HepG2 (cell line): Measurements from ENCODE around the gene PTAFR. TPM values are rescaled to one million over a fixed set of nuclear protein-coding genes. Genes with fewer than 3 reads are reported as not detected.
A peak's percentile ranks its signal among the peaks of the same experiment; 100 is the strongest.

Experiments used
- ERF ChIP-seq: IDR thresholded peaks from 2 replicates; pipeline ENCODE4 v1.6.1; 2018; ENCODE audit warnings: missing biosample characterization, missing genetic modification reagents
- FOXK2 ChIP-seq: fragments of 450-650 bp; IDR thresholded peaks from 2 replicates; pipeline ENCODE4 v1.6.1; 2016
- HNRNPLL ChIP-seq: fragments of 200-400 bp; formaldehyde crosslinking; IDR thresholded peaks from 2 replicates; pipeline ENCODE4 v1.6.1; 2017; ENCODE audit warnings: mild to moderate bottlenecking, low read depth, low read length; ENCODE audit not compliant: poor library complexity, severe bottlenecking
- JARID2 ChIP-seq: sonication (generic); formaldehyde crosslinking; IDR thresholded peaks from 2 replicates; pipeline ENCODE4 v1.8.1; 2023; ENCODE audit warnings: missing genetic modification reagents, inconsistent platforms; ENCODE audit not compliant: insufficient replicate concordance
- NFIB ChIP-seq: sonication (generic); formaldehyde crosslinking; IDR thresholded peaks from 2 replicates; pipeline ENCODE4 v1.9.0; 2021; ENCODE audit warnings: missing genetic modification reagents, mild to moderate bottlenecking, borderline replicate concordance
- PHF5A ChIP-seq: IDR thresholded peaks from one replicate; pipeline ENCODE4 v1.6.1; 2018; ENCODE audit warnings: low read depth, missing genetic modification reagents; ENCODE audit not compliant: unreplicated experiment
- PRPF4 ChIP-seq: fragments of 200-400 bp; formaldehyde crosslinking; IDR thresholded peaks from 2 replicates; pipeline ENCODE4 v1.6.1; 2016; ENCODE audit warnings: low read length, low read depth; ENCODE audit not compliant: poor library complexity, severe bottlenecking
- RBM22 ChIP-seq: fragments of 200-400 bp; formaldehyde crosslinking; optimal IDR thresholded peaks from 2 replicates; pipeline ENCODE3; 2017; ENCODE audit warnings: mild to moderate bottlenecking, low read length, moderate library complexity
- YY1 ChIP-seq: IDR thresholded peaks from 2 replicates; pipeline ENCODE4 v1.6.1; 2011; ENCODE audit warnings: low read length, low read depth, moderate library complexity, mild to moderate bottlenecking; ENCODE audit not compliant: insufficient read depth, insufficient replicate concordance
- ZMAT3 ChIP-seq: sonication (generic); formaldehyde crosslinking; conservative IDR thresholded peaks from 2 replicates; pipeline ENCODE4 v1.7.0; 2021; ENCODE audit warnings: missing genetic modification reagents
- ZNF264 ChIP-seq: sonication (generic); formaldehyde crosslinking; IDR thresholded peaks from 2 replicates; pipeline ENCODE4 v1.4.0; 2020; ENCODE audit warnings: missing genetic modification reagents
- ZNF331 ChIP-seq: sonication (generic); formaldehyde crosslinking; IDR thresholded peaks from 2 replicates; pipeline ENCODE4 v1.4.0; 2020; ENCODE audit warnings: missing genetic modification reagents
- ZNF619 ChIP-seq: sonication (generic); formaldehyde crosslinking; IDR thresholded peaks from 2 replicates; pipeline ENCODE4 v1.4.0; 2020; ENCODE audit warnings: mild to moderate bottlenecking, missing genetic modification reagents
- polyA plus RNA-seq, 8 experiments: library from polyadenylated mRNA; depleted of rRNA in 3 of 8; stranded (reverse) in 7 of 8; unstranded in 1 of 8; fragments of >200 nt; fragmentation: Illumina TruSeq in 4 of 8; extraction: Trizol in 4 of 8; gene quantifications; 2 replicates each; pipeline versions ENCODE4 v1.2.1 to v1.2.3, GENCODE V29; 2011 to 2016; ENCODE audit warnings: low read depth in 4 of 8, missing spikeins in 1 of 8, mixed read lengths in 1 of 8; ENCODE audit not compliant: insufficient read depth in 1 of 8
- total RNA-seq, 5 experiments: library from RNA; depleted of rRNA; stranded (reverse); fragments of >200 nt; fragmentation: Illumina TruSeq; extraction: Trizol; gene quantifications; 2 replicates each; pipeline ENCODE4 v1.2.3, GENCODE V29; 2016; ENCODE audit warnings: low read depth in 1 of 5
- TF ChIP-seq, protein P1 (sequence below): sonication (generic); formaldehyde crosslinking; conservative IDR thresholded peaks from 2 replicates; pipeline ENCODE4 v1.8.0; 2022; ENCODE audit warnings: missing genetic modification reagents
- TF ChIP-seq, protein P2 (sequence below): sonication (generic); formaldehyde crosslinking; IDR thresholded peaks from 2 replicates; pipeline ENCODE4 v1.8.0; 2022; ENCODE audit warnings: mild to moderate bottlenecking, missing genetic modification reagents, borderline replicate concordance
- TF ChIP-seq, protein P3 (sequence below): sonication (generic); formaldehyde crosslinking; IDR thresholded peaks from 2 replicates; pipeline ENCODE4 v1.5.0; 2020; ENCODE audit warnings: missing genetic modification reagents, mild to moderate bottlenecking, borderline replicate concordance
- TF ChIP-seq, protein P4 (sequence below): sonication (generic); formaldehyde crosslinking; IDR thresholded peaks from 2 replicates; pipeline ENCODE4 v1.5.1; 2020; ENCODE audit warnings: missing genetic modification reagents, mild to moderate bottlenecking, borderline replicate concordance
- TF ChIP-seq, protein P5 (sequence below), 2 experiments: fragments of 450-650 bp in 1 of 2; sonication (generic) in 1 of 2; formaldehyde crosslinking; IDR thresholded peaks; 2 replicates each; pipeline versions ENCODE4 v1.5.0 to v1.8.0; 2020 to 2022; ENCODE audit warnings: mild to moderate bottlenecking in 1 of 2, missing genetic modification reagents in 1 of 2
- TF ChIP-seq, protein P6 (sequence below): sonication (generic); formaldehyde crosslinking; IDR thresholded peaks from 2 replicates; pipeline ENCODE4 v1.5.1; 2020; ENCODE audit warnings: missing genetic modification reagents, mild to moderate bottlenecking, borderline replicate concordance
- TF ChIP-seq, protein P7 (sequence below): IDR thresholded peaks from 2 replicates; pipeline ENCODE4 v1.6.1; 2016; ENCODE audit warnings: missing biosample characterization, missing genetic modification reagents, low read depth

Gene PTAFR
- total and polyA plus RNA-seq, 2 of the 13 experiments (the other 11 are each of a cell fraction or from before 2014, with no cell fraction given), result 0.27 to 24.0 TPM

DNA sequence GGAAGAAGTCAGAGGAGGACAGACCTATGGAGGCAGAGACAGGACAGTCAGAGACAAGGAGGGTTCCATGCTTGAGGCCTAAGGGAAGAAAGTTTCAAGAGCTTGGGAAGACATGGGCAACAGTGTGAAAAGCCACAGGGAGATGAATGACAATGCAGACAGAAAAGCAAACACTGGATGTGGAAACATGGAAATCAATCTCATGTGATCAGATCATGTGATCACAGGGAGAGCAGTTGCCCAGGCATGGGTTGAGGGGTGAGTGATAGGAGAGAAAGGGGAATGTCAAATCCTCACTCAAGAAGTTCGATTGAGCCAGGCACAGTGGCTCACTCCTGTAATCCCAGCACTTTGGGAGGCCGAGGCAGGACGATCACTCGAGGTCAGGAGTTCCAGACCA lies 17.2 kb downstream of the PTAFR start (continued):
- TF ChIP-seq PRPF4 (no peak), ZNF619 (CRISPR knock-in tag) (no peak), ZNF331 (peak; percentile 20; the same call in 1 of the 2 replicates), RBM22 (no peak), ZMAT3 (CRISPR knock-in tag) (no peak), ZNF264 (no peak), JARID2 (CRISPR knock-in tag) (no peak), ERF (CRISPR knock-in tag) (no peak), YY1 (no peak), NFIB (CRISPR knock-in tag) (no peak), HNRNPLL (no peak), PHF5A (CRISPR knock-in tag) (no peak), FOXK2 (peak; percentile 48; the same call in 1 of the 2 replicates)
- TF ChIP-seq, protein P1, sequence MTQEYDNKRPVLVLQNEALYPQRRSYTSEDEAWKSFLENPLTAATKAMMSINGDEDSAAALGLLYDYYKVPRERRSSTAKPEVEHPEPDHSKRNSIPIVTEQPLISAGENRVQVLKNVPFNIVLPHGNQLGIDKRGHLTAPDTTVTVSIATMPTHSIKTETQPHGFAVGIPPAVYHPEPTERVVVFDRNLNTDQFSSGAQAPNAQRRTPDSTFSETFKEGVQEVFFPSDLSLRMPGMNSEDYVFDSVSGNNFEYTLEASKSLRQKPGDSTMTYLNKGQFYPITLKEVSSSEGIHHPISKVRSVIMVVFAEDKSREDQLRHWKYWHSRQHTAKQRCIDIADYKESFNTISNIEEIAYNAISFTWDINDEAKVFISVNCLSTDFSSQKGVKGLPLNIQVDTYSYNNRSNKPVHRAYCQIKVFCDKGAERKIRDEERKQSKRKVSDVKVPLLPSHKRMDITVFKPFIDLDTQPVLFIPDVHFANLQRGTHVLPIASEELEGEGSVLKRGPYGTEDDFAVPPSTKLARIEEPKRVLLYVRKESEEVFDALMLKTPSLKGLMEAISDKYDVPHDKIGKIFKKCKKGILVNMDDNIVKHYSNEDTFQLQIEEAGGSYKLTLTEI, result no peak
- TF ChIP-seq, protein P2, sequence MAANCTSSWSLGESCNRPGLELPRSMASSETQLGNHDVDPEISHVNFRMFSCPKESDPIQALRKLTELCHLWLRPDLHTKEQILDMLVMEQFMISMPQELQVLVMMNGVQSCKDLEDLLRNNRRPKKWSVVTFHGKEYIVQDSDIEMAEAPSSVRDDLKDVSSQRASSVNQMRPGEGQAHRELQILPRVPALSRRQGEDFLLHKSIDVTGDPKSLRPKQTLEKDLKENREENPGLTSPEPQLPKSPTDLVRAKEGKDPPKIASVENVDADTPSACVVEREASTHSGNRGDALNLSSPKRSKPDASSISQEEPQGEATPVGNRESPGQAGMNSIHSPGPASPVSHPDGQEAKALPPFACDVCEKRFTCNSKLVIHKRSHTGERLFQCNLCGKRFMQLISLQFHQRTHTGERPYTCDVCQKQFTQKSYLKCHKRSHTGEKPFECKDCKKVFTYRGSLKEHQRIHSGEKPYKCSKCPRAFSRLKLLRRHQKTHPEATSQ, result no peak
- TF ChIP-seq, protein P3, sequence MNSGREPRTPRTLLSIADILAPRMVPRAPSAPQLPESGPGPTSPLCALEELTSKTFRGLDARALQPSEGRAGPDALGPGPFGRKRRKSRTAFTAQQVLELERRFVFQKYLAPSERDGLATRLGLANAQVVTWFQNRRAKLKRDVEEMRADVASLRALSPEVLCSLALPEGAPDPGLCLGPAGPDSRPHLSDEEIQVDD (CRISPR knock-in tag), result no peak
- TF ChIP-seq, protein P4, sequence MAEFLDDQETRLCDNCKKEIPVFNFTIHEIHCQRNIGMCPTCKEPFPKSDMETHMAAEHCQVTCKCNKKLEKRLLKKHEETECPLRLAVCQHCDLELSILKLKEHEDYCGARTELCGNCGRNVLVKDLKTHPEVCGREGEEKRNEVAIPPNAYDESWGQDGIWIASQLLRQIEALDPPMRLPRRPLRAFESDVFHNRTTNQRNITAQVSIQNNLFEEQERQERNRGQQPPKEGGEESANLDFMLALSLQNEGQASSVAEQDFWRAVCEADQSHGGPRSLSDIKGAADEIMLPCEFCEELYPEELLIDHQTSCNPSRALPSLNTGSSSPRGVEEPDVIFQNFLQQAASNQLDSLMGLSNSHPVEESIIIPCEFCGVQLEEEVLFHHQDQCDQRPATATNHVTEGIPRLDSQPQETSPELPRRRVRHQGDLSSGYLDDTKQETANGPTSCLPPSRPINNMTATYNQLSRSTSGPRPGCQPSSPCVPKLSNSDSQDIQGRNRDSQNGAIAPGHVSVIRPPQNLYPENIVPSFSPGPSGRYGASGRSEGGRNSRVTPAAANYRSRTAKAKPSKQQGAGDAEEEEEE (CRISPR knock-in tag), result no peak
- TF ChIP-seq, protein P5, sequence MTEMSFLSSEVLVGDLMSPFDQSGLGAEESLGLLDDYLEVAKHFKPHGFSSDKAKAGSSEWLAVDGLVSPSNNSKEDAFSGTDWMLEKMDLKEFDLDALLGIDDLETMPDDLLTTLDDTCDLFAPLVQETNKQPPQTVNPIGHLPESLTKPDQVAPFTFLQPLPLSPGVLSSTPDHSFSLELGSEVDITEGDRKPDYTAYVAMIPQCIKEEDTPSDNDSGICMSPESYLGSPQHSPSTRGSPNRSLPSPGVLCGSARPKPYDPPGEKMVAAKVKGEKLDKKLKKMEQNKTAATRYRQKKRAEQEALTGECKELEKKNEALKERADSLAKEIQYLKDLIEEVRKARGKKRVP (CRISPR knock-in tag; IDR thresholded peaks at IDR 0.05), result no peak
- TF ChIP-seq, protein P6, sequence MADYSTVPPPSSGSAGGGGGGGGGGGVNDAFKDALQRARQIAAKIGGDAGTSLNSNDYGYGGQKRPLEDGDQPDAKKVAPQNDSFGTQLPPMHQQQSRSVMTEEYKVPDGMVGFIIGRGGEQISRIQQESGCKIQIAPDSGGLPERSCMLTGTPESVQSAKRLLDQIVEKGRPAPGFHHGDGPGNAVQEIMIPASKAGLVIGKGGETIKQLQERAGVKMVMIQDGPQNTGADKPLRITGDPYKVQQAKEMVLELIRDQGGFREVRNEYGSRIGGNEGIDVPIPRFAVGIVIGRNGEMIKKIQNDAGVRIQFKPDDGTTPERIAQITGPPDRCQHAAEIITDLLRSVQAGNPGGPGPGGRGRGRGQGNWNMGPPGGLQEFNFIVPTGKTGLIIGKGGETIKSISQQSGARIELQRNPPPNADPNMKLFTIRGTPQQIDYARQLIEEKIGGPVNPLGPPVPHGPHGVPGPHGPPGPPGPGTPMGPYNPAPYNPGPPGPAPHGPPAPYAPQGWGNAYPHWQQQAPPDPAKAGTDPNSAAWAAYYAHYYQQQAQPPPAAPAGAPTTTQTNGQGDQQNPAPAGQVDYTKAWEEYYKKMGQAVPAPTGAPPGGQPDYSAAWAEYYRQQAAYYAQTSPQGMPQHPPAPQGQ, result no peak
- TF ChIP-seq, protein P7, sequence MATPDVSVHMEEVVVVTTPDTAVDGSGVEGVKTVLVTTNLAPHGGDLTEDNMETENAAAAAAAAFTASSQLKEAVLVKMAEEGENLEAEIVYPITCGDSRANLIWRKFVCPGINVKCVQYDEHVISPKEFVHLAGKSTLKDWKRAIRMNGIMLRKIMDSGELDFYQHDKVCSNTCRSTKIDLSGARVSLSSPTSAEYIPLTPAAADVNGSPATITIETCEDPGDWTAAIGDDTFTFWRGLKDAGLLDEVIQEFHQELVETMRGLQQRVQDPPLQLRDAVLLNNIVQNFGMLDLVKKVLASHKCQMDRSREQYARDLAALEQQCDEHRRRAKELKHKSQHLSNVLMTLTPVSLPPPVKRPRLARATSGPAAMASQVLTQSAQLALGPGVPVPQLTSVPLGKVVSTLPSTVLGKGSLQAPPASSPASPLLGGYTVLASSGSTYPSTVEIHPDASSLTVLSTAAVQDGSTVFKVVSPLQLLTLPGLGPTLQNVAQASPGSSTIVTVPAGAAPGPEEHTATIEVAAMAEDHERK (CRISPR knock-in tag), result no peak
